GM12878 (cell line): ENCODE results near the gene ANO8. TPM values are rescaled to one million over a fixed set of nuclear protein-coding genes. Genes with fewer than 3 reads are reported as not detected.

ENCODE experiments used
- ATAC-seq: fragments of 200-7000 bp; cut with Tn5 transposase; 3 replicates; pipeline ENCODE4 v1.9.1; 2020; ENCODE audit warnings: mild to moderate bottlenecking, moderate library complexity
- BruUV-seq: library from RNA; stranded (reverse); fragments of 400-500 nt; replicated peaks from 2 replicates; lab custom pipeline; 2021; lab: Mats Ljungman, UMichigan
- CTCF ChIA-PET: fragments of 300-600 bp; sonication (Branson Sonifier 250); formaldehyde crosslinking; extraction: SDS; loops from one replicate; lab custom pipeline; 2021; ENCODE audit warnings: inconsistent platforms; lab: Yijun Ruan, JAX
- POLR2A ChIA-PET: fragments of 350-600 bp; formaldehyde crosslinking; extraction: SDS; loops from one replicate; lab custom pipeline; 2021; ENCODE audit warnings: inconsistent platforms; lab: Charles Lee
- RAD21 ChIA-PET: fragments of 300-600 bp; sonication (Branson Sonifier 250); formaldehyde crosslinking; loops from one replicate; lab custom pipeline; 2023; ENCODE audit warnings: antibody characterized with exemption; ENCODE audit not compliant: unreplicated experiment; lab: Charles Lee
- SMC1A ChIA-PET: fragments of 300-600 bp; sonication (Branson Sonifier 250); formaldehyde crosslinking; loops from one replicate; lab custom pipeline; 2023; ENCODE audit not compliant: unreplicated experiment, uncharacterized antibody; lab: Charles Lee
- DNase-seq: peaks from one replicate; pipeline ENCODE4 v3.0.0-alpha.2; 2011; ENCODE audit warnings: low read depth, low spot score
- FAIRE-seq: peaks from 3 replicates; lab custom pipeline; 2011; peaks lifted over from hg19 to GRCh38; lab: Jason Lieb, UNC
- H2AFZ ChIP-seq: 2 replicates; pipeline ENCODE4 v1.6.0; 2011; ENCODE audit warnings: low read depth, low read length, control low read depth; ENCODE audit not compliant: control insufficient read depth
- H3K27ac ChIP-seq: 2 replicates; pipeline ENCODE4 v1.5.1; 2011; ENCODE audit warnings: control low read depth; ENCODE audit not compliant: control insufficient read depth, insufficient read depth
- H3K27me3 ChIP-seq, 2 experiments: replicated peaks in 1 of 2; 2 replicates each; pipeline versions ENCODE4 v1.6.0 to v1.6.1; 2011; ENCODE audit warnings: low read length in 1 of 2; ENCODE audit not compliant: control insufficient read depth in 2 of 2, insufficient read depth in 2 of 2
- H3K36me3 ChIP-seq, 2 experiments: 2 replicates each; pipeline ENCODE4 v1.5.1; 2011; ENCODE audit warnings: low read length in 1 of 2; ENCODE audit not compliant: control insufficient read depth in 2 of 2, insufficient read depth in 2 of 2
- H3K4me1 ChIP-seq: 2 replicates; pipeline ENCODE4 v1.6.1; 2011; ENCODE audit warnings: mild to moderate bottlenecking, low read length, moderate library complexity, mixed read lengths; ENCODE audit not compliant: control insufficient read depth, insufficient read depth
- H3K4me2 ChIP-seq: 2 replicates; pipeline ENCODE4 v1.6.0; 2011; ENCODE audit warnings: control low read depth; ENCODE audit not compliant: control insufficient read depth, insufficient read depth
- H3K4me3 ChIP-seq: fragments of 200-600 bp; sonication (generic); 2 replicates; pipeline ENCODE4 v1.5.1; 2016
- H3K79me2 ChIP-seq: 2 replicates; pipeline ENCODE4 v1.6.0; 2011; ENCODE audit warnings: low read length; ENCODE audit not compliant: control insufficient read depth, insufficient read depth
- H3K9ac ChIP-seq: 2 replicates; pipeline ENCODE4 v1.8.0; 2011; ENCODE audit warnings: low read length, control low read depth, mixed read lengths; ENCODE audit not compliant: control insufficient read depth, insufficient read depth
- H3K9me3 ChIP-seq: replicated peaks from 3 replicates; pipeline ENCODE4 v1.5.1; 2011; ENCODE audit warnings: mild to moderate bottlenecking, low read length; ENCODE audit not compliant: control insufficient read depth, insufficient read depth
- H4K20me1 ChIP-seq: 2 replicates; pipeline ENCODE4 v1.6.0; 2011; ENCODE audit not compliant: control insufficient read depth, insufficient read depth
- BACH1 ChIP-seq: fragments of 450-650 bp; IDR thresholded peaks from 2 replicates; pipeline ENCODE4 v1.6.1; 2017; ENCODE audit warnings: mild to moderate bottlenecking, borderline replicate concordance
- BCL11A ChIP-seq: IDR thresholded peaks from 2 replicates; pipeline ENCODE4 v1.6.1; 2011; ENCODE audit warnings: low read depth, low read length
- CEBPB ChIP-seq, 2 experiments: fragments of 150-350 bp in 1 of 2; IDR thresholded peaks; 2 replicates each; pipeline ENCODE4 v1.6.1; 2012 to 2014; ENCODE audit warnings: low read depth in 2 of 2, low read length in 2 of 2, borderline replicate concordance in 1 of 2, inconsistent platforms in 1 of 2
- DPF2 ChIP-seq: fragments of 450-650 bp; IDR thresholded peaks from 2 replicates; pipeline ENCODE4 v1.6.1; 2017; ENCODE audit warnings: mild to moderate bottlenecking
- HDAC6 ChIP-seq: fragments of 200-600 bp; sonication (generic); IDR thresholded peaks from one replicate; pipeline ENCODE4 v1.8.0; 2017; ENCODE audit warnings: antibody characterized with exemption; ENCODE audit not compliant: unreplicated experiment
- IKZF2 ChIP-seq, 2 experiments: fragments of 450-650 bp; IDR thresholded peaks; 2 replicates each; pipeline ENCODE4 v1.6.1; 2017; ENCODE audit warnings: mild to moderate bottlenecking in 2 of 2, moderate library complexity in 2 of 2
- LARP7 ChIP-seq: fragments of 450-650 bp; IDR thresholded peaks from 2 replicates; pipeline ENCODE4 v1.6.1; 2017; ENCODE audit warnings: mild to moderate bottlenecking
- NFYB ChIP-seq: IDR thresholded peaks from 2 replicates; pipeline ENCODE4 v1.6.1; 2011; ENCODE audit warnings: low read depth, mild to moderate bottlenecking, low read length, improper control_type of control experiment, moderate library complexity; ENCODE audit not compliant: insufficient read depth
- POLR2A ChIP-seq: IDR thresholded peaks from 2 replicates; pipeline ENCODE4 v1.6.1; 2011; ENCODE audit warnings: low read depth, mild to moderate bottlenecking, low read length
- SKIL ChIP-seq: fragments of 450-650 bp; IDR thresholded peaks from 2 replicates; pipeline ENCODE4 v1.6.1; 2017; ENCODE audit warnings: mild to moderate bottlenecking, low read depth, inconsistent platforms; ENCODE audit not compliant: poor library complexity, severe bottlenecking
- SPI1 ChIP-seq: IDR thresholded peaks from 2 replicates; pipeline ENCODE4 v1.6.1; 2011; ENCODE audit warnings: low read depth, mild to moderate bottlenecking, low read length, moderate library complexity, borderline replicate concordance; ENCODE audit not compliant: insufficient read depth
- SREBF2 ChIP-seq: IDR thresholded peaks from 2 replicates; pipeline ENCODE4 v1.6.1; 2012; ENCODE audit warnings: mild to moderate bottlenecking, low read length
- ZBTB40 ChIP-seq: fragments of 450-650 bp; IDR thresholded peaks from 2 replicates; pipeline ENCODE4 v1.6.1; 2016; ENCODE audit warnings: mild to moderate bottlenecking, moderate library complexity, borderline replicate concordance
- ZNF207 ChIP-seq: fragments of 450-650 bp; IDR thresholded peaks from 2 replicates; pipeline ENCODE4 v1.6.1; 2014; ENCODE audit warnings: antibody characterized with exemption, mild to moderate bottlenecking, borderline replicate concordance
- ZNF24 ChIP-seq: fragments of 450-650 bp; IDR thresholded peaks from 2 replicates; pipeline ENCODE4 v1.6.1; 2017; ENCODE audit warnings: antibody characterized with exemption, mild to moderate bottlenecking
- ZNF622 ChIP-seq: fragments of 450-650 bp; IDR thresholded peaks from 2 replicates; pipeline ENCODE4 v1.6.1; 2017; ENCODE audit warnings: mild to moderate bottlenecking, inconsistent platforms
- WGBS: methylation state at CpG from one replicate; pipeline ENCODE4 v1.1.6; 2016; ENCODE audit warnings: low lambda C conversion rate; ENCODE audit not compliant: insufficient replicate concordance, insufficient coverage; ENCODE audit errors: missing lambda C conversion rate; 5-methylcytosine and 5-hydroxymethylcytosine counted together
- in situ Hi-C: fragments of 300-500 bp; cut with MboI; formaldehyde crosslinking; loops from 9 replicates; pipeline ENCODE4 v1.14.3; 2018; ENCODE audit warnings: mixed read lengths
- intact Hi-C: fragments of 100-400 bp; cut with micrococcal nuclease; formaldehyde crosslinking; loops from one replicate; pipeline ENCODE4 v1.14.2; 2022; ENCODE audit not compliant: unreplicated experiment
- polyA plus RNA-seq, 11 experiments: library from polyadenylated mRNA; depleted of rRNA in 4 of 11; unstranded in 6 of 11; stranded (reverse) in 5 of 11; fragments of >200 nt; fragmentation: Nextera tagmentation in 4 of 11; fragmentation: Illumina TruSeq in 1 of 11; extraction: Ambion mirVana in 4 of 11; extraction: Trizol in 1 of 11; gene quantifications; 1 replicate in 1 of 11; 2 replicates in 10 of 11; pipeline versions ENCODE4 v1.2.1 to v1.2.3, GENCODE V29; 2011 to 2016; ENCODE audit warnings: inconsistent platforms in 2 of 11, missing spikeins in 2 of 11, low read depth in 1 of 11
- total RNA-seq, 4 experiments: library from RNA; depleted of rRNA in 3 of 4; stranded (reverse); fragments of >200 nt in 3 of 4; fragmentation: Illumina TruSeq in 1 of 4; extraction: Trizol in 1 of 4; gene quantifications; 2 replicates each; pipeline versions ENCODE4 v1.2.1 to v1.2.3, GENCODE V29; 2013 to 2021

ANO8 gene
- total and polyA plus RNA-seq, 10 of the 15 experiments (the other 5 are each of a cell fraction or from before 2014, with no cell fraction given), result 0.04 to 6.7 (median 1.1) TPM

- WGBS, result 85% methylated on average over 14 of the region's 17 CpGs
- RAD21 ChIA-PET, result no interaction called here
- POLR2A ChIA-PET, result no interaction called here
- intact Hi-C loops, result no loop called here
- Histone ChIP-seq H3K4me1 (peaks cover 9% of the 10 kb centered on the region), H3K4me3 (no peak overlapping the region), H3K4me2 (no peak overlapping the region), H4K20me1 (no peaks in the 10 kb centered on the region), H3K36me3 (no peaks in the 10 kb centered on the region; a peak in 2 of 4 replicates), H3K79me2 (peaks cover 6% of the 10 kb centered on the region), H2AFZ (no peak overlapping the region), H3K27ac (no peak overlapping the region), H3K9ac (no peak overlapping the region), H3K9me3 (no peaks in the 10 kb centered on the region), H3K27me3 (no peaks in the 10 kb centered on the region)
- SMC1A ChIA-PET, result no interaction called here
- in situ Hi-C loops, result no loop called here
- DNase-seq (no peak), ATAC-seq (no peak), FAIRE-seq (no peak)
- CTCF ChIA-PET, result no interaction called here
- no TSS peak for BruUV-seq
- TF ChIP-seq HDAC6 (no peak), CEBPB (IDR thresholded peaks at IDR 0.05; ENCODE audit: borderline replicate concordance in 1 of 2, low read depth in 2 of 2, low read length in 2 of 2) (no peak), POLR2A (no peak), SPI1 (no peak), IKZF2 (IDR thresholded peaks at IDR 0.05) (no peak), NFYB (no peak), SREBF2 (no peak), LARP7 (no peak), ZNF622 (no peak), BACH1 (no peak), ZNF207 (no peak), BCL11A (no peak), DPF2 (no peak), SKIL (no peak), ZBTB40 (no peak), ZNF24 (no peak)
Measured at GRCh38 chr19:17340871-17341357, 6.3 kb upstream of the ANO8 start.
